ENCODE measurements around the gene IL18R1. TPM values are rescaled to one million over a fixed set of nuclear protein-coding genes. Genes with fewer than 3 reads are reported as not detected.

Gene IL18R1
- total RNA-seq, 1 experiment from 2014 or later, result 0.08 TPM

DNA sequence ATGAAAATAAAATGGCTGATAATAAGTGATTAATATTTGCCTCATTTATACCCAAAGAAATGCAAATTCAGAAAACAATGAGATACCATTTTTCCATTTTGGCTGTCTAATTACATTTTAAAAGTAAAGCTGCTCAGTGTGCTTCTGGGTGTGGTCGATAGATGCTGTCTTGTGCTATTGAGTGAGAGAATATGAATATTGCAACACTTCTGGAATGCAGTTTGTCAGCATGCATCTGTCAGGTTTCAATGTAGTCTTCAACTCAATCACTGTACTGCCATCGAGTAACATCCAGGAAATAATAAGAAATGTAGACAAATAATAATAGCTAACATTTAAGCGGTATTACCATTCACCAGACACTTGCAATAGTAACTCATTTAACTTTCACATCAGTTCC lies 3.9 kb downstream of the IL18R1 start:
- Histone ChIP-seq H3K4me3 (ENCODE audit: low read depth in 2 of 2, low read length in 2 of 2) (no peak overlapping the region), H3K4me1 (ENCODE audit: control insufficient read depth, insufficient read depth, low read length) (no peaks in the 10 kb centered on the region), H3K27ac (ENCODE audit: low read length) (no peak overlapping the region), H3K9me3 (ENCODE audit: control insufficient read depth, insufficient read depth, low read depth, low read length) (no peaks in the 10 kb centered on the region), H3K36me3 (ENCODE audit: control insufficient read depth, insufficient read depth, low read length) (no peaks in the 10 kb centered on the region), H3K27me3 (ENCODE audit: control insufficient read depth, insufficient read depth, low read length) (peaks cover 11% of the 10 kb centered on the region)
- in situ Hi-C loops (cut with HindIII; ENCODE audit: low pct_unique_long_range_greater_than_20kb, low sequenced_read_pairs) (no loop called here), intact Hi-C loops (cut with micrococcal nuclease; ENCODE audit: unreplicated experiment) (loop anchor here (5.0 kb wide), 1 partner anchor 107 kb away; no protein-coding TSS in a partner anchor)
- ATAC-seq (no peak), DNase-seq (ENCODE audit: low read depth, low spot score) (no peak)
- TF ChIP-seq, protein P1, sequence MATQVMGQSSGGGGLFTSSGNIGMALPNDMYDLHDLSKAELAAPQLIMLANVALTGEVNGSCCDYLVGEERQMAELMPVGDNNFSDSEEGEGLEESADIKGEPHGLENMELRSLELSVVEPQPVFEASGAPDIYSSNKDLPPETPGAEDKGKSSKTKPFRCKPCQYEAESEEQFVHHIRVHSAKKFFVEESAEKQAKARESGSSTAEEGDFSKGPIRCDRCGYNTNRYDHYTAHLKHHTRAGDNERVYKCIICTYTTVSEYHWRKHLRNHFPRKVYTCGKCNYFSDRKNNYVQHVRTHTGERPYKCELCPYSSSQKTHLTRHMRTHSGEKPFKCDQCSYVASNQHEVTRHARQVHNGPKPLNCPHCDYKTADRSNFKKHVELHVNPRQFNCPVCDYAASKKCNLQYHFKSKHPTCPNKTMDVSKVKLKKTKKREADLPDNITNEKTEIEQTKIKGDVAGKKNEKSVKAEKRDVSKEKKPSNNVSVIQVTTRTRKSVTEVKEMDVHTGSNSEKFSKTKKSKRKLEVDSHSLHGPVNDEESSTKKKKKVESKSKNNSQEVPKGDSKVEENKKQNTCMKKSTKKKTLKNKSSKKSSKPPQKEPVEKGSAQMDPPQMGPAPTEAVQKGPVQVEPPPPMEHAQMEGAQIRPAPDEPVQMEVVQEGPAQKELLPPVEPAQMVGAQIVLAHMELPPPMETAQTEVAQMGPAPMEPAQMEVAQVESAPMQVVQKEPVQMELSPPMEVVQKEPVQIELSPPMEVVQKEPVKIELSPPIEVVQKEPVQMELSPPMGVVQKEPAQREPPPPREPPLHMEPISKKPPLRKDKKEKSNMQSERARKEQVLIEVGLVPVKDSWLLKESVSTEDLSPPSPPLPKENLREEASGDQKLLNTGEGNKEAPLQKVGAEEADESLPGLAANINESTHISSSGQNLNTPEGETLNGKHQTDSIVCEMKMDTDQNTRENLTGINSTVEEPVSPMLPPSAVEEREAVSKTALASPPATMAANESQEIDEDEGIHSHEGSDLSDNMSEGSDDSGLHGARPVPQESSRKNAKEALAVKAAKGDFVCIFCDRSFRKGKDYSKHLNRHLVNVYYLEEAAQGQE (IDR thresholded peaks at IDR 0.05; ENCODE audit: insufficient read depth in 1 of 2, low read depth in 2 of 2, low read length in 1 of 2), result no peak
- TF ChIP-seq SIN3A (IDR thresholded peaks at IDR 0.05; ENCODE audit: borderline replicate concordance, insufficient read depth, low read depth, low read length) (no peak), TCF7L2 (IDR thresholded peaks at IDR 0.05; ENCODE audit: low read depth, low read length) (no peak), POLR2AphosphoS5 (IDR thresholded peaks at IDR 0.05; ENCODE audit: low read depth, low read length) (no peak)
- TF ChIP-seq, protein P2, sequence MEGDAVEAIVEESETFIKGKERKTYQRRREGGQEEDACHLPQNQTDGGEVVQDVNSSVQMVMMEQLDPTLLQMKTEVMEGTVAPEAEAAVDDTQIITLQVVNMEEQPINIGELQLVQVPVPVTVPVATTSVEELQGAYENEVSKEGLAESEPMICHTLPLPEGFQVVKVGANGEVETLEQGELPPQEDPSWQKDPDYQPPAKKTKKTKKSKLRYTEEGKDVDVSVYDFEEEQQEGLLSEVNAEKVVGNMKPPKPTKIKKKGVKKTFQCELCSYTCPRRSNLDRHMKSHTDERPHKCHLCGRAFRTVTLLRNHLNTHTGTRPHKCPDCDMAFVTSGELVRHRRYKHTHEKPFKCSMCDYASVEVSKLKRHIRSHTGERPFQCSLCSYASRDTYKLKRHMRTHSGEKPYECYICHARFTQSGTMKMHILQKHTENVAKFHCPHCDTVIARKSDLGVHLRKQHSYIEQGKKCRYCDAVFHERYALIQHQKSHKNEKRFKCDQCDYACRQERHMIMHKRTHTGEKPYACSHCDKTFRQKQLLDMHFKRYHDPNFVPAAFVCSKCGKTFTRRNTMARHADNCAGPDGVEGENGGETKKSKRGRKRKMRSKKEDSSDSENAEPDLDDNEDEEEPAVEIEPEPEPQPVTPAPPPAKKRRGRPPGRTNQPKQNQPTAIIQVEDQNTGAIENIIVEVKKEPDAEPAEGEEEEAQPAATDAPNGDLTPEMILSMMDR (IDR thresholded peaks at IDR 0.05), result no peak
- ChIA-PET POLR2A (no interaction called here), CTCF (no interaction called here)
- no TSS peak for BruUV-seq (replicated peaks)

DNA sequence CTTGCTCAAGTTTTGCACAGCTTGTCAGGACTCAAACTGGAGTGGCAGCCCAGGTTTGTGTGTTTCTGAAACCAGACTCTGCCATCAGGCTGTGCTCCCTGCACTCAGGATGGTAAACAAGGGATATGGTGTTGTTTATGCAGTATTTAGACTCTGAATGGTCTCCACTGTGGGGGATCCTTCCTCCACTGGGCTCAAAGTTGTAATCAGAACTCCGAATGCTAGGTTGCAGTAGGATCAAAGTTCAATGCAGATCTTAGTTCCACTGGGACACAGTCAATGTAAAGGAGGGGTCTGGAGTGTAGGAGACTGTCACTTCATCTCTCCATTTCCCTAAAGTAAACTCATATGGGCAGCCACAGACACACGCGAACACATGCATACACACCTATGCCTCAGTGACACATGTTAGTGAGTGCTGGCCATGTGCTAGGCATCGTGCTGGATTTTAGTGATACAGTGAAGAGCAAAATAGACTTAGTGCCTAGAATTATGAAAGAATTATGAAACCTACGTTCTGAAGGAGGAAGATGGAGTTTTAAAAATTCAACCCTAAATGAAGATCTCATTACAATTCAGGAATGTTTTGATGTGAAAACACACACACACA lies 6.1 kb downstream of the IL18R1 start:
- no peak for DNase-seq (ENCODE audit: low read depth, low spot score)
- BruUV-seq (replicated peaks), result no TSS peak
- no peak overlapping the region for H3K4me3 ChIP-seq (ENCODE audit: low read depth in 2 of 2, low read length in 2 of 2)
- TF ChIP-seq, protein P2 (IDR thresholded peaks at IDR 0.05), result no peak
- TF ChIP-seq, protein P1 (IDR thresholded peaks at IDR 0.05; ENCODE audit: insufficient read depth in 1 of 2, low read depth in 2 of 2, low read length in 1 of 2), result no peak
- no peak overlapping the region for H3K27ac ChIP-seq (ENCODE audit: low read length)
- ChIA-PET CTCF (no interaction called here), POLR2A (no interaction called here)
- peaks cover 3% of the 10 kb centered on the region for H3K27me3 ChIP-seq (ENCODE audit: control insufficient read depth, insufficient read depth, low read length)
- no peaks in the 10 kb centered on the region for H3K36me3 ChIP-seq (ENCODE audit: control insufficient read depth, insufficient read depth, low read length)
- intact Hi-C loops (cut with micrococcal nuclease; ENCODE audit: unreplicated experiment) (no loop called here), in situ Hi-C loops (cut with HindIII; ENCODE audit: low pct_unique_long_range_greater_than_20kb, low sequenced_read_pairs) (no loop called here)
- no peaks in the 10 kb centered on the region for H3K4me1 ChIP-seq (ENCODE audit: control insufficient read depth, insufficient read depth, low read length)
- 0 out of 2 replicates have a peak, but pooled peaks cover 5% of the 10 kb centered on the region for H3K9me3 ChIP-seq (ENCODE audit: control insufficient read depth, insufficient read depth, low read depth, low read length)
- no peak for ATAC-seq
